NCI-H345 (cell line): ENCODE measurements around the gene NECAB2.
A peak's percentile ranks its signal among the peaks of the same experiment; 100 is the strongest.

ENCODE experiments used
- DNase-seq: peaks from one replicate; lab custom pipeline; 2025; lab: John Stamatoyannopoulos, UW

Gene NECAB2

DNA sequence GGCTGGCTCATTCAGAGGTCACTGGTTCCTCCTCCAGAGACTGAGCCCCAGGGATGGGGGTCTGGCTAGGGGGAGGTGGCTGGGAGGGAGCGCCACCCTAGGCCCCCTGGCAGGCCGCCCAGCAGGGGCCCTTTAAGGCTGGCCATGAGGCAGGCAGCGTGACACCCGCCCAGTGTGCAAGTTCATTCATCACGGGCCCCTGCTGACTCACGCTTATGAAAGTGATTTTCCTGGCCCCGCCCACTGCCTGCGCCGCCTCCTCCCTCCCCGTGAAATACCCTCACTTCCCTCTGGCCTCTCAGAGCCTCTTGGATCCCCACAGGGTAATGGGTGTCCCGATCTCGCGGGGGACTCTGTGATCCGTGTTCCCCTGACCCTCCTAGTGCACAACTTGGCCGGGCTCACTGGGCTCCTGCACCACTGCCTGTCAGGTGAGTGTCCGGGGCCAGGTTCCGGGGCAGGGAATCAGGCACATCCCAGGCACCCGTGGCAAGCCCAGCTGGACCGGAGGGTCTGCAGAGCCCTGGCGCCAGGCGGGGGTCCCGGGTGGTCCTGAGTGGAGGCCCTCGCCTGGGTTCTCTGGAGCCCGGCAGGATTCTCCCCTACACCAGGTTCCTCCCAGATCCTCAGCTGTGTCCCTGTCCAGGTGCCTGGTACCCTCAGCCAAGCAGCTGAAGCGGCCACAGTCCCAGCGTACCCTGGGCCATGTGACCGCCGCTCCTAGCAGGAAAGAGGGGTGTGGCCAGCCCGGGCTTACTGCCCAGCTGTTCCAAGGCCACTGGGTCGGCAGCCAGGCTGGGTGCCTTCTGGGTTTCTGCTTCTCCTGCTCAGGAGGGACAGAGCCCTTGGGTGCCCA lies 14.9 kb upstream of the NECAB2 start, which contains the start of gene OSGIN1:
Gene OSGIN1, plus strand, starts transcription at position 301 of the 856 bp plus-strand sequence. CDS start 4,432 bp downstream, outside the sequence.
- peak; percentile 61 for DNase-seq

DNA sequence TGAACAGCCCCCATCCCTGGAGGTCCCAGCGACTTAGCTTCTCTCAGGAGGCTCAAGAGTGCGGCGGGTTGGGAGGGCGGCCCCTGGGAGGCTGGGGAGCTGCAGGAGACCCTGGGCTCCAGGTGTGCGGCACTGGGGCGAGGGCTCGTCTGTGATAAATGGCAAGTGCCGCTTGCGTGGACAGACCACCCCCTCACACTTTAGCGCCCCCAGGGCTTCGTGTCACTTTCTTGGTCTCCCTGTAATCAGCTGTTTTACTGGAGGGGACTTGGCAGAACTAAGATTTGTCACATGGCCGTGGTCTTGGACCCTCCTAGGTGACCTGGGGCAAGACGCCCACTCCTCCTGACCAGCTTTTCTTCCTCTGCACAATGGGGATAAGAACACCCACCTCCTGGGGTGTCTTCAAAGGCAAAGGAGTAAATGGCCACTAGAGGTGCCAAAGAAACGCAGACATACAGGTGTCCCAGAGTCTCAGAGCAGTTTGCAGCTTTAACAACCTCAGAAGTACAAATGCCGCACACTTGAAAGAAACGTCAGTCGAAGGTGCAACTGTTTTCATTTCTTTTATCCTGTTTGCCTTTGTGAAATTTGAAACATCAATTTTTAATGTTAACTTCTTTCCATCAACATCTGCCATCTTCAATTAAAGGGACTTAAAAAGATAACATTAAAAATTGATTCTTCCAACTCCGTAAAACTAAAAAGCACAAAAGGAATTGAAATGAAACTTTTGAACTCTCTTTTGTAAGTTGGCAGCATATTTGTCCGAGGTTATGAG lies 14.1 kb upstream of the NECAB2 start:
- peak; percentile 17 for DNase-seq

DNA sequence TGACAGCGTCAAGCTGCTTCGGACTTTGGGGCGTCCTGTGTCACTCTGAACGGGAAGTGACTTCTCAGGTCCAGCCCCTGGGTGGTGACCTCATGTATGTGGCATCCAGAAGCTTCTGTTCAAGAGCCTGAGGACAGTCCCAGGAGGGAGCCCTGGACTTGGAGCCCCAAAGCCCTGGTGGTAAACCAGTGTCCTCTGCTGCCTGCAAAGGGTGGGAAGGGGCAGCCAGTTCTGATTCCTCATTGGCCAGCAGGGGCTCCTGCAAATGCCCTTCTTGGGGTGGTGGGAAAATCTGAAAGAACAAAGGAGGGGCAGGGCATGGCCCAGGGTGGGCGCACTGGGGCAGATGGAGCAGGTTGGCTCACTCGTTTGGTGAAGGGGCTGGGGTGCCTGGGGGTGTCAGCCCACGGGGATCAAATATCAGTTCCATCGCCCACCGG lies 13.4 kb upstream of the NECAB2 start:
- no peak for DNase-seq

- DNase-seq, result no peak
These were observed 12.6 kb upstream of the NECAB2 start for GRCh38 chr16:83955218-83956130.

GRCh38 chr16:83956336-83957289 lies 11.4 kb upstream of the NECAB2 start:
- DNase-seq, result peak; percentile 63

GRCh38 chr16:83957296-83957855 lies 10.7 kb upstream of the NECAB2 start:
- DNase-seq, result no peak

- no peak for DNase-seq
These were observed 9.8 kb upstream of the NECAB2 start for GRCh38 chr16:83958137-83958845.

DNA sequence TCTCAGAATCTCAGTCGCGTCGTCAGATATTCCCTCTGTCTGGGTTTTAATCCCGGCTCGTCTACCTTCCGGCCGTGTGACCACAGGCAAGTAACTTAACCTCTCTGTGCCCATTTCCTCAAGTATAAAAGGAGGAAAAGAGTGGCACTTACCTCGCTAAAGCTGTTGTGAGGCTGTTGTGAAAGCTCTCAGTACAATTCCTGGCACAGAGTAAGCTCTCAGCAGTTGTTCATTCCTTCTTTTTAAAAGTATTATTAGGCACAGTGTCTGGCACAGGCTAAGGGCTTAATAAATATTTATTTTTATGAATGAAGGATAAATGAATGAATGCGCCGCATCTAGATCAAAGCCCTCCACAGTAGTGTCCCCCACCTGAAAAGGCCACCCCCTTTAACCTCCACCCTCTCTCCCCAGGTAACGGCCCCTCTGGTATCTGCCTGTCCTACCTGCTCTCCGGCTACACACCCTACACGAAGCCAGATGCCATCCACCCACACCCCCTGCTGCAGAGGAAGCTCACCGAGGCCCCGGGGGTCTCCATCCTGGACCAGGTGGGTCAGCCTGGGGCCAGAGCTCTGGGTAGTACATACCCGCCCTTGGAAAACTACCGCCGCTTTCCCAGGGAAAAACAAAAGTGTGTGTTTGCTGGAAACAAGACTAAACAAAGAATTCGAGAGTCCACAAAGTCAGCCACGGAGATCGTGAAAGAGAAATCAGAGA lies 9.0 kb upstream of the NECAB2 start:
- no peak for DNase-seq

DNA sequence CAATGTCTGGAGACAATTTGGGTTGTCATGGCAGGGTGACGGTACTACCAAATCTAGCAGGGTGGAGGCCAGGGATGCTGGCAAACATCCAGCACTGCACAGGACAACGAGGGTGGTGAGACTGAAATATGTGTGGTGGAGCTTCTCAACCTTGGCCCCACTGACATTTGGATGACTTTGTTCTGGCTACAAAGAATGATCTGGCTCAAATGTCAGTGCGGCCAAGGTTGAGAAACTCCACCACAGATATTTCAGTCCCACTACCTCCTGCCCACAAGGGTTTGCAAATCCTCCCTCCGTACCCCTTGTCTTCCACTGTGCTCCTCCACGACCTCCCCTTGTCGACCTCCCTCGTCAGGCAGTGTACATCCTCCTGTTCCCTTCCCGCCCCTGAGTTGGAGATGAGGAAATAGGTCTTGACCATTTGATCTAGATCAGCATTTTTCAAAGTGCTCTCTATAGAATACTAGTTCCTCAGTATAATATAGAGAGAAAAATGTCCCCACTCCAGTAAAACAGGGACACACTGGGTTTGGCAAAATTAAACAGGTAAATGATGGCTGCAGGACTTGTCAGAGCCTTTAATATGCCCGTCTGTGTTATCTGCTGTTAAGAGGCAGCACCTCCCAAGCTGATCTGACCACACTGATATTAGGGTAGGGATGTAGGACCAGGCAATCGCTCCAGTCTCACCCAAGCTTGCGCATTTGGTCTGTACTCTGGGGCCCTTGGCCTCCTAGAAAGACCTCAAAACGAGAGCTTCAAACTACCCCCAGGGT lies 8.2 kb upstream of the NECAB2 start:
- no peak for DNase-seq

- DNase-seq, result no peak
These were observed 7.4 kb upstream of the NECAB2 start for GRCh38 chr16:83960521-83961249.

DNA sequence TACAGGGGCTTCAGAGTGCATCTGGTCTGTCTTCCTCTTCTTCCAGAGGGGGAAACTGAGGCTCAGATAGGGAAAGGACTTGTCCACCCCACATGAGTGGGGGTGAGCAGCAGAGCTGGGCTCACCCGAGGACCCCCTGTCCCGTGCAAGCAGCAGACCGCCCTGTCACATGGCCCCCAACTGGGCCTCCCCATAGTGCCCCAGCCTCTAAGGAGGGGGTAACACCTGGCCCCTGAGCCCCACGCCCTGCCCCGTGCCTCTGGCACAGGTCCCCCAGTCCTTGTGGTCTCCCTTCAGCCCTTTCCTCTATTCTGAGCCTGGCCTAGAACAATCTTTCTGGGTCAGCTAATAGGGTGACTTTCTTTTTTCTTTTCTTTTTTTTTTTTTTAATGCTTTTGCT lies 6.5 kb upstream of the NECAB2 start:
- DNase-seq, result no peak

GRCh38 chr16:83963277-83964119 lies 4.5 kb upstream of the NECAB2 start:
- no peak for DNase-seq

DNA sequence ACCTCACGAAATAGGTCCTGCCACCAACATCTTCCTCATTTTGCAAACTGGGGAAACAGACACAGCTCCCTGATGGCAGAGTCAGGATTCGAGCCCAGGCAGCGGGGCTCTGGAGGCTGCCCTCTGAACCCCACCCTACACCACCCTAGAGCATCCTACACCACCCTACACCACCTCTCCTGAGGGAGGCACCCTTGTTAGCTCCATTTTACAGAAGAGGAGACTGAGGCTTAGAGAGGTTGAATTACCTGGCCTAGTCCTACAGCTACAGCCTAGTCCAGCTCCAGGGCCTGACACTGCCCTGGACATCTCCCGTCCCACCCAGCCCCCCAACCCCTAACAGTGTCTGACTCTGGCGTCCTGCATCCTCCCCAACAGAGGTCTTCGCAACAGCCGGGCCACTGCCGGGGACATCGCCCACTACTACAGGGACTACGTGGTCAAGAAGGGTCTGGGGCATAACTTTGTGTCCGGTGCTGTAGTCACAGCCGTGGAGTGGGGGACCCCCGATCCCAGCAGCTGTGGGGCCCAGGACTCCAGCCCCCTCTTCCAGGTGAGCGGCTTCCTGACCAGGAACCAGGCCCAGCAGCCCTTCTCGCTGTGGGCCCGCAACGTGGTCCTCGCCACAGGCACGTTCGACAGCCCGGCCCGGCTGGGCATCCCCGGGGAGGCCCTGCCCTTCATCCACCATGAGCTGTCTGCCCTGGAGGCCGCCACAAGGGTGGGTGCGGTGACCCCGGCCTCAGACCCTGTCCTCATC lies 3.2 kb upstream of the NECAB2 start:
- DNase-seq, result no peak

- DNase-seq, result no peak
These were observed 2.4 kb upstream of the NECAB2 start for GRCh38 chr16:83965444-83966152.

- DNase-seq, result no peak
These were observed 1.8 kb upstream of the NECAB2 start for GRCh38 chr16:83966153-83966696.
